ENCODE data around the gene BARX1.

DNA sequence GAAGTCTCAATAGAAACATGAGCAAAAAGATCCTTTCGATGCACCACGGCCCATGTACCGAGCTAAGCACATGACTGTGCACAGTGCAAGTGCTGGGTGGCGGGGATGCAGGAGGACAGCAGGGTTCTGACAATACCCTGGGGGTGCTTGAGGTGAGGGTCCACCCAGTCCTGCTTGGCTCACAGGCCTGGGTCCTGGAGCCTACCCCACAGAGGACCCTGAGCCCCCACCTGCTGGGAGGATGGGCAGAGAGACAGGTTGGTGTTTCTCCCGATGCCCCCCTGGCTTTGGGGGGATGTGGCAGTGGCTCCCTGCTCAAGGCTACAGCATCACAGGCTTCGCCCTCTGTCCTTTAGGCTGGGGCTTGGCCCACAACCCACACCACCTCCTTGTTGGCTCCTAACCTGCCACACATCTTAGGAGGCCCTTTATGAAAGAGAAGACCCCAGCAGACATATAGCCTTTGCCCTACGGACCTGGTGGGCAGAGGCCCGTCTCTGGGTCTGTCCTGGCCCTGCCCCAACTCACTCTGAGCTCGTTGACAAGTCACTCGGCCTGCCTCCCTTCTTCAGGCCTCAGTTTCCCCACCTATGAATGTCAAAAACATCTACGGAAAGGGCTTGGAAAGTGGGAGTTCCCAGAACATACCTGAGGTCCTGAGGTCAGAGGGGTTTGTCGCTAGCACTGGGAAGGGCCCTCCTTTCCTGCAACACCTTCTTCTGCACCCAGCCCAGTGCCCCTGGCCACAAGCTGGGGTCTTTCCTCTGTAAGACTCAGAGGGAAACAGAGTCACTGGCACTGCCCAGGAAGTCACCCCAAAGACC, 50.3 kb downstream of the BARX1 start:
- TF ChIP-seq, protein P1, sequence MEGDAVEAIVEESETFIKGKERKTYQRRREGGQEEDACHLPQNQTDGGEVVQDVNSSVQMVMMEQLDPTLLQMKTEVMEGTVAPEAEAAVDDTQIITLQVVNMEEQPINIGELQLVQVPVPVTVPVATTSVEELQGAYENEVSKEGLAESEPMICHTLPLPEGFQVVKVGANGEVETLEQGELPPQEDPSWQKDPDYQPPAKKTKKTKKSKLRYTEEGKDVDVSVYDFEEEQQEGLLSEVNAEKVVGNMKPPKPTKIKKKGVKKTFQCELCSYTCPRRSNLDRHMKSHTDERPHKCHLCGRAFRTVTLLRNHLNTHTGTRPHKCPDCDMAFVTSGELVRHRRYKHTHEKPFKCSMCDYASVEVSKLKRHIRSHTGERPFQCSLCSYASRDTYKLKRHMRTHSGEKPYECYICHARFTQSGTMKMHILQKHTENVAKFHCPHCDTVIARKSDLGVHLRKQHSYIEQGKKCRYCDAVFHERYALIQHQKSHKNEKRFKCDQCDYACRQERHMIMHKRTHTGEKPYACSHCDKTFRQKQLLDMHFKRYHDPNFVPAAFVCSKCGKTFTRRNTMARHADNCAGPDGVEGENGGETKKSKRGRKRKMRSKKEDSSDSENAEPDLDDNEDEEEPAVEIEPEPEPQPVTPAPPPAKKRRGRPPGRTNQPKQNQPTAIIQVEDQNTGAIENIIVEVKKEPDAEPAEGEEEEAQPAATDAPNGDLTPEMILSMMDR (IDR thresholded peaks at IDR 0.05; ENCODE audit: low read depth, low read length): no peak
- TF ChIP-seq EZH2phosphoT487 (IDR thresholded peaks at IDR 0.05; ENCODE audit: low read depth): no peak

Measured in OCI-LY3 (cell line).